ENCODE data around the gene WNT11.
"Not testable (repeated sequence)": the region's sequence is repeated elsewhere in the genome, so short reads cannot be mapped to it uniquely, and the experiment has no call there.

Gene WNT11

DNA sequence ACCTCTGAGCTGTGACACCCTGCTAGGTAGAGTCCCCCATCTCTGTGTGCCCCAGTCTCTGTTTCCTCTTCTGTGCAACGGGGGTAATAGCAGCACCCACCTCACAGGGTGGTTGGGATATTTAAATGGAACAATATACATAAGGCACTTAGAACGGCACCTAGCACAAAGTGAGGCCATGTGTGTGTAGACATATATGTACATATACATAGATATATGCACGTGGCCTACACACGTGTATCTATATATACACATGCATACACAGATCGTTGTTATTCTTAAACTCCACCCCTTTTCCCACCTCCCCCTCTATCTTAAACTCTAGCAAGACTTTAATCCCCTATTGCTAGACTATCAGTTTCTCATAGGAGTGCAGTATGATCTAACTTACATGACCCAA lies 2.4 kb downstream of the WNT11 start:
- Mint-ChIP-seq H3K4me1 (peaks cover 41% of the 10 kb centered on the region), H3K27me3 (peaks cover 67% of the 10 kb centered on the region), H3K36me3 (no peaks in the 10 kb centered on the region), H3K27ac (no peak overlapping the region), H3K9me3 (no peaks in the 10 kb centered on the region), H3K4me3 (no peak overlapping the region)
- no peak for ATAC-seq

DNA sequence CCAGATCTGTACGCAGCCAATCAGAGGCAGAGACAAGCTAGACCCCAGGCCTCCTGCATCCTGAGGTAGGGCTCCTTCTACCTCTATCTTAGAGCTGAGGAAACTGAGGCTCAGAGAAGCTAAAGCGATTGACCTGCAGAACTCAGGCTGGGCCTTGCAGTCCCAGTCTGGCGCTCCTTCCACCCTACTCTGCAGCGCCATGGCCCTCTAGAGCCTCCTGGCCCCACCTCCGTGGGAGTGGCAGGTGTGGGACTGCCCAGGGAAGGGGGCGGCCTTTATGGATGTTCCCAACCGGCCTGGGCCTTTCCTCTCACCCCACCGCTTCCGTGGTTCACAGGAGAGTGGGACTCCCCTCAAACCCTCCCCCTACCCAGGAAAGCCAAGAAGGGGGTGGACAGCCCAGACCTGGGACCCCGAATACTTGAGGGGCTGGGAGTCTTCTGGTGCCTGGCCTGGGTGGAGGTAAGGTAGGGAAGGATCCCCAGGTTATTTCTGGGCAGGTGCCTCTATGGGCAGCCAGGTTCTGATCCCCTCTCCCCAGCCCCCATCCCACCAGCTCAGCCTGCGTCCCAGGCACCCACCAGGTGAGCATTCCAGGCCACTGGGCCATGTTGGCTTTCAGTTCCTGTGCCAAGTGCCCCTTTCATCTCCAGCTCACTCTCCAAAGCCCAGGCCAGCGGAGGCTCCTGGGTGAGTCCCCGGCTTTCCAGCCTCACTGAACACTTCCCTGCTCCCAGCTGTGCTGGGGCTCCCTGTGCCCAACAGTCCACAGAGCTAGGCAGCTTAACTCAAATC lies 3.0 kb downstream of the WNT11 start:
- ATAC-seq: no peak
- Mint-ChIP-seq H3K9me3 (no peaks in the 10 kb centered on the region), H3K4me1 (peaks cover 37% of the 10 kb centered on the region), H3K27me3 (peaks cover 67% of the 10 kb centered on the region), H3K27ac (no peak overlapping the region), H3K36me3 (no peaks in the 10 kb centered on the region), H3K4me3 (no peak overlapping the region)

DNA sequence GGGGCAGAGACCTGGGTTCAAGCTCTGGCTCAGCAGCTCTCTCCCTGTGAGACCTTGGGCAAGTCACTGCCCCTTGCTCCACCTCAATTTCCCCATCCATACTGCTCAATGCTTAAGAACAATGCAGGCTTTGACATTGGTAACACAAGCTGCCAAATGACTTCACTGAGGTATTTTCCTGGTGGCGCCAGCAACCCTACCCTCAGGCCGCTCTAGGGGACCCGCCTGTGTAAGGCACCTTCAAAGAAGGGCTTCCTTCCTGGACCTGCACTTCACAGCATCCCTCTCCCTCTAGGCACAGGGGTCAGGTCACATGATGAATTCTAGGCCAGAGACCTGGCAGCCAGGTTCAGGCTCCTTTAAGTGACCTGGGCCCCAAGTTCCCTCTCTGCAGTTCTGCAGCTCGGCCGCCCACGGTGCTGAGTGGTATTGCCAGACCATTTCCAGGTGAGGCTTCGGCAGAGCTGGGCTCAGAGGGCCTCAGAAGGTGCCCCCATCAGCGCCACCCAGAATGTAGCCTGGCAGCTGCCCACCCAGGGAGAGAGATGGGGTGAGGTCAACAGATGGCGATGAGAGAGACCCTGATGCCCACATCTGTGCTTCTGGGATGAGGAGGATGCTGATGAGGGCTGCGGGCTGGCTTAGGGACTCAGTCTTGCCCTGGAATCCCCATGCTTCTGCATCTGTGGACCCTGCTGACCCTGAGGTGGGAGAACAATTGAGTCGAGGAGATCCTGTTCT lies 4.5 kb downstream of the WNT11 start:
- no peaks in the 10 kb centered on the region for H3K36me3 Mint-ChIP-seq
- no peak overlapping the region for H3K4me3 Mint-ChIP-seq
- ATAC-seq: no peak
- no peak overlapping the region for H3K27ac Mint-ChIP-seq
- peaks cover 25% of the 10 kb centered on the region for H3K4me1 Mint-ChIP-seq
- H3K27me3 Mint-ChIP-seq: peaks cover 62% of the 10 kb centered on the region
- no peaks in the 10 kb centered on the region for H3K9me3 Mint-ChIP-seq

DNA sequence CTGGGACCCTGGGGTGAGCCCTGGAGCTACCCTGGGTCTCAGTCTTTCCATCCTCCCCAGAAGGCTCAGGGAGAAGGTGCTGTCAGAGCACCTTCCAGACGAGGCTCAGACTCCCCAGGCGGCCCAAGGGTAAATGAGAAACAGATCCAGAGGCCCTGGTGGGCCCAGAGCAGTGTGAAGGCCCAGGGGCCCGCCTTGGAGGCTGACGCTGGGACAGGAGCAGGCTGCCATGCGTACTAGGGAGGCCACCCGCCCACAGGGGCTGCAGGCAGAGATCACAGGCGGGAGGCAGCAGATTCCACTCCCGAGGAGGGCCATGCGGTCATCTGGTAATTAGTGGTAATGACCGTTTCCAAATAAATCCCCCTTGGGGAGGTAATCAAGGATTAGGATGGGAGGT lies 5.2 kb downstream of the WNT11 start:
- Mint-ChIP-seq H3K36me3 (no peaks in the 10 kb centered on the region), H3K27me3 (peaks cover 56% of the 10 kb centered on the region), H3K9me3 (no peaks in the 10 kb centered on the region), H3K4me3 (no peak overlapping the region), H3K27ac (peak overlapping the region; percentile 67), H3K4me1 (peaks cover 18% of the 10 kb centered on the region)
- no peak for ATAC-seq

DNA sequence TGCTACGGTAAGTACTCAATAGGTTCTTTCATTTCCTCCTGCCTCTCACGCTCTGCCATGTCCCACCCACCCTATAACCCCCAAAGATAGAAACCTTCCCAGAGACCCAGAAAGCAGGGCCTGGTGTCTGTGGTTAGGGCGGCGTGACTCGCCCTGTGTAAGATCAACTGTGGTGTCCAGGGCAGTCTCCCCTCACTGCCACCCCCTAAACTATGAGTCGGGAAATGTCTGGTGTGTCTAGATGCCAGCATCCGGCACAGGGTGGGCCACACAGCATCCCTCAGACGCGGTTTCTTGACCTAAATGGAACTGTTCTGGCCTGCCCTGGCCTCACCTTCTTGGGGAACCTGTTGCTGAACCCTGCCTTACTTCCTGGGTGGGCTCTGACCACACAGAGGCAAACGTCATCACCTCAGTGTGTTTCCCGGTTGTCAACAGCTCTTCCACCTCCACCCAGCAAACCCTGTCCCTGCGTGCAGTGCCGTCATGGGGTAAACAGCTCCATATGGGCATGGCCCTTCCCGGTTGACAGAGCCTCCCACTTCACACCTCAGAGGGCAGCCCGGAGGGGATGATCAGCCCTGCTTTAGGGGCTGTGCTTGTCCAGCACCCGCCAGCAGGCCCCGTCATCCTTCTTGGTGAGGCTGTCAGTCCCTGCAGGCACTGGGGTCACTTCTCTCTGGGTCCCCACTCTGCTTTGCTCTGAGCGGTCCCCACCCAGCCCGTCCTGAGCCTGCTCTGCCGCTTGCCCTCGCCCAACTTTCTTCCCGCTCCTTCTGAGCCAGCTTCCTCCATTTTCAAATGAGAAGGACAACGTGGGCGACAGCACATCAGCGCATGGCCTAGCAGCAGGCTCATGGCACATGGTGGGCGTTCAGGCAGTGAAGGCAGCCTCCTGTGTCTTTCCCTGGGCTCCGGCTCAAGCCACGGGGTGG lies 6.0 kb downstream of the WNT11 start:
- no peaks in the 10 kb centered on the region for H3K36me3 Mint-ChIP-seq
- H3K27me3 Mint-ChIP-seq: peaks cover 48% of the 10 kb centered on the region
- H3K4me3 Mint-ChIP-seq: no peak overlapping the region
- peak; percentile 51 for ATAC-seq
- H3K4me1 Mint-ChIP-seq: peaks cover 10% of the 10 kb centered on the region
- no peaks in the 10 kb centered on the region for H3K9me3 Mint-ChIP-seq
- peak overlapping the region; percentile 67 for H3K27ac Mint-ChIP-seq

DNA sequence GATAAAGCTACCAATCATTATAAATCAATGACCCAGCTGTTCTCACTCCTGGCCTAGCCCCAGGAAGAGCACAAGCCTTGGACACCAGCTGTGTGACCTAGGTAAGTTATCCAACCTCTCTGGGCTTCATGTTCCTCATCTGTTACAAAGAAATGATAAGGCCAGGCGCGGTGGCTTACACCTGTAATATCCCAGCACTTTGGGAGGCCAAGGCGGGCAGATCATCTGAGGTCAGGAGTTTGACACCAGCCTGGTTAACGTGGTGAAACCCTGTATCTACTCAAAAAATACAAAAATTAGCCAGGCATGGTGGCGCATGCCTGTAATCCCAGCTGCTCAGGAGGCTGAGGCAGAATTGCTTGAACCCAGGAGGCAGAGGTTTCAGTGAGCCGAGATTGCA lies 7.6 kb downstream of the WNT11 start:
- H3K4me3 Mint-ChIP-seq, ATAC-seq, H3K36me3 Mint-ChIP-seq, H3K9me3 Mint-ChIP-seq, H3K27ac Mint-ChIP-seq, H3K4me1 Mint-ChIP-seq: not testable (repeated sequence)
- H3K27me3 Mint-ChIP-seq: peaks cover 32% of the 10 kb centered on the region

DNA sequence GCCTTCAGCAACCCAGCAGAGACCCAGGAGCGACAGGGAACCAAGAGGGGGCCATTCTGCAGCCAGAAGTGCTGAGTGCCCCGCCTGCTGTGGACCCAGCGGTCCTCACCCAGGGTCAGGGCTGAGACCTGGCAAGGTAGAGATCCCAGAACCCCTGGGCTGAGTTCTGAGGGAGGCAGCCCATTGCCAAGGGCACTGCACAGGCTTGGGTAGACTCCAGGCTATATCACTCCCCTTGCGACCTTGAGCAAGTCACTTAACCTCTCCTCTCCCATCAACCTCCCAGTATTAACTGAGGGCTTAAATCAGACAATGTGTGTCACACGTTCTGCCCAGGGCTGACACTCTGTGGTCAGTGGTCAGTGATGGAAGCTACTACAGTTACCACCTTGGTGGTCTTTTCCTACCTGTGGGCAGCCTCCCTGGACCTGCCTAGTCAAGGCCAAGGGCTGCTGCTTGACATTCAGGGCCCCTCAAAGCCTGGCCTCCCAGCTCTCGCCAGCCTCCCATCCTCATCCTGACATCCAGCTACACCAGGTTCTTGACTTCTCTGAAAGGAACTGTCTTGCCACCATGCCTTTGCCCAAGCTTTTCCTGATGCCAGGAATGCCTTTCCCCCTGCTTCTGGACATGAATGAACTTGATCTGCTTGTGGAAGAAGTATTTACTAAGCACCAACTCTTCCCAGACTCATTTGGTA lies 8.2 kb downstream of the WNT11 start:
- H3K4me1 Mint-ChIP-seq: peaks cover 9% of the 10 kb centered on the region
- no peak for ATAC-seq
- H3K9me3 Mint-ChIP-seq: no peaks in the 10 kb centered on the region
- H3K4me3 Mint-ChIP-seq: no peak overlapping the region
- H3K27me3 Mint-ChIP-seq: peaks cover 27% of the 10 kb centered on the region
- no peaks in the 10 kb centered on the region for H3K36me3 Mint-ChIP-seq
- no peak overlapping the region for H3K27ac Mint-ChIP-seq

DNA sequence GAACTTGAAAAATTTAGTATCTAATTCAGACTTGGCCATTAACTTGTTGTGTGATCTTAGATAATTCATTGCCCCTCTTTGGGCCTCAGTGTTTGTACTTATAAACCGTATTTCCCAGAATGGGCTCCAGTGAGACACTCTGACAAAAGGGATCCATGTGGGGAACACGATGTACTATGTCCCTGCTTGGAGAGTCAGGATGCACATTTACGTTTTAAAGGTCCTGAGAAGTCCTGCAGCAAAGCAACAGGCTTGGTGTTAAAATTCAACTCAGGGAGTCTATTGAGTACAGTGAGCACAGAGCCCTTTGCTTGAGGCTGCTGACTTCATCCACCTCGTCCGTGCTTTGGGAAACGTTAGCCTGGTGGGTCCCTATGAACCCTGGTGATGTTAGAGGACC lies 9.0 kb downstream of the WNT11 start:
- Mint-ChIP-seq H3K9me3 (no peaks in the 10 kb centered on the region), H3K27me3 (peaks cover 27% of the 10 kb centered on the region)
- no peak for ATAC-seq

DNA sequence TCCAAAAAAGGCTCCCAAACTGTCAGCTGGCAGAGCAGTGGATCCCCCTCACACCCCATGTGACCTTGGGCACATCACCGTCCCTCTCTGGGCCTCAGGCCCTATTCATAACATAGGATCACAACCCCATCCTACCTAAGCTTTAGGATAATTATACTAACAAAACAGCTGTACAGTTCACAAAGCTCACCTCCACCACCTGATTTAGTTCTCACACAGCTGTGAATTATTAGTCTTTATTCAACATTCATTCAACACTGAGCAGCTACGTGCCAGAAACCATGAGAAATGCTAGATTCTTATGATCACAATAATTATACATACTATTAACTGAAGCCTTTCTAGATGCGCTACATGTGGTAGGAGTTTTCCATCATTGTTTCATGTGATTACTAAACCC lies 9.5 kb downstream of the WNT11 start:
- ATAC-seq: no peak
- H3K9me3 Mint-ChIP-seq: no peaks in the 10 kb centered on the region
- no peak overlapping the region for H3K27ac Mint-ChIP-seq
- H3K4me3 Mint-ChIP-seq: no peak overlapping the region
- no peaks in the 10 kb centered on the region for H3K36me3 Mint-ChIP-seq
- peaks cover 27% of the 10 kb centered on the region for H3K27me3 Mint-ChIP-seq
- peaks cover 9% of the 10 kb centered on the region for H3K4me1 Mint-ChIP-seq

More for the DNA sequence above, 9.0 kb downstream of the WNT11 start:
- Mint-ChIP-seq H3K36me3 (no peaks in the 10 kb centered on the region), H3K27ac (no peak overlapping the region), H3K4me1 (peaks cover 9% of the 10 kb centered on the region), H3K4me3 (no peak overlapping the region)

DNA sequence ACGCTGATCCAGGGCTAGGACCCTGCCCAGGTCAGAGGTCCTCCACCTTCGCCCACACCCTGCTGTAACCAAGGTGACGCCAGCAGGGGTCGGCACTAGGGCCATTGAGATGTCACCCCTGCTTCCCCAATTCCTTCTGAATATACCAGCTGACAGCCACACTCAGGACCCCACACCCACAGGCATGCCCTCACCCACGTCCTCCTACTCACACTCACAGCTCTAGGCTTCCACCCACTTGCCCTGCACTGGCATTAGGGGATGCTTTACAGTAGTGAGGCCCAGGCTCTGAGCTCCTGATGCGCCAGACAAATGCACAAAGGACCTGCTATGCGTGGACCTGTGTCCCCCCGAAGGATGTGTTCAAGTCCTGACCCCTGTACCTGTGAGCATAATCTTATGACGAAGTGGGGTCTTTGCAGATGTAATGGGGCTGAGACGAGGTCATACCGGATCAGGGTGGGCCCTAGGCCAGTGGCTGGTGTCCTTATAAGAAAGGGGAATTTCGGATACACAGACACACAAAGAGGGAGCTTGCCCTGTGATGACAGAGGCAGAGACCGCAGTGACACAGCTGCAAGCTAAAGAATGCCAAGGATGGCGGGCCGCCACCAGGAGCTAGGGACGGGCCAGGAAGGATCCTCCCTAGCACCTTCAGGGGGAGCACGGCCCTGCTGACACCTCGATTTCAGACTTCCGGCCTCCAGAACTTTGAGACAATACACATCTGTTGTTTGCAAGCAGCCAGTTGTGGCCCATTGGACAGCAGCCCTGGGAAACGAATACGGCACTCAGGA lies 11.2 kb downstream of the WNT11 start:
- H3K27ac Mint-ChIP-seq: no peak overlapping the region
- peaks cover 24% of the 10 kb centered on the region for H3K27me3 Mint-ChIP-seq
- no peak overlapping the region for H3K4me3 Mint-ChIP-seq
- no peaks in the 10 kb centered on the region for H3K4me1 Mint-ChIP-seq
- ATAC-seq: no peak
- no peaks in the 10 kb centered on the region for H3K36me3 Mint-ChIP-seq
- no peaks in the 10 kb centered on the region for H3K9me3 Mint-ChIP-seq

DNA sequence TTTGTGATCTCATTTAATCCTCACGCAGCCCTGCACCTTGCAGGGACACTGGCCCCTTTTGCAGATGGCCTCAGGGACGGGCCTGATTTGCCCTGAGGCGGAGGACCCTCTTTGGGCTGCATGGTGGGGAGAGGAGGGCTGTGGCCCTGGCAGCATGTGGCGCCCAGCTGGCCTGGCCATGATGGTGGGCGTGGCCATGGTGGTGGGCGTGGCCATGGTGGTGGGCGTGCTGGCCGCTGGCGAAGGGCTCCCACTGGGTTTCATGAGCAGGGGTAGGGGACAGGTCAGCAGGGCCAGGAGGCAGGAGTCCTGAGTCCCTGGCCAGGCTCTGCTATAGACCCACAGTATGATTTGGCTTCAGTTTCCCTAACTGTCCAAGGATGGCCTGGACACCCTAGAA lies 13.1 kb downstream of the WNT11 start:
- no peak for ATAC-seq
- no peak overlapping the region for H3K4me3 Mint-ChIP-seq
- H3K27me3 Mint-ChIP-seq: peaks cover 24% of the 10 kb centered on the region
- H3K4me1 Mint-ChIP-seq: no peaks in the 10 kb centered on the region
- no peaks in the 10 kb centered on the region for H3K9me3 Mint-ChIP-seq
- no peaks in the 10 kb centered on the region for H3K36me3 Mint-ChIP-seq
- no peak overlapping the region for H3K27ac Mint-ChIP-seq

DNA sequence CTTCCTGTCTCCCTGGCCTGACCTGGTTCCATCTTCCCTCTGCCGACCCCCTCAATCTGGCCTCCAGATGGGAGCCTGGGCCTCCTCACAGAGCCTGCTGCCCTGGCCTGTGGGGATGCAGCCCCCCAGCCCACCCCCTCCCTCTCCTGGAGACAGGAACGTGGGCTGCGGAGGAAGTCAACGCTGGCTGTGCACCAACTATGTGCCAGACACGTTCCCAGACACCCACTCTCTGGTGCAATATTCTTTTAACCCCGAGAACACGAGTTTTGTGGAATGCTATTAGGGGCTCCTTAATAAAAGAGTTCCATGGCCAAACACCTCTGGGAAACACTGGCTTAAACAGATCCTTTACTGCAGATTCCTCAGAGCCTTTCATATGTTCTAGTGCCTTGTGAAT lies 15.9 kb downstream of the WNT11 start:
- H3K9me3 Mint-ChIP-seq: no peaks in the 10 kb centered on the region
- H3K4me3 Mint-ChIP-seq: no peak overlapping the region
- no peaks in the 10 kb centered on the region for H3K36me3 Mint-ChIP-seq
- H3K27me3 Mint-ChIP-seq: peaks cover 31% of the 10 kb centered on the region
- H3K27ac Mint-ChIP-seq: no peak overlapping the region
- no peak for ATAC-seq
- no peaks in the 10 kb centered on the region for H3K4me1 Mint-ChIP-seq

DNA sequence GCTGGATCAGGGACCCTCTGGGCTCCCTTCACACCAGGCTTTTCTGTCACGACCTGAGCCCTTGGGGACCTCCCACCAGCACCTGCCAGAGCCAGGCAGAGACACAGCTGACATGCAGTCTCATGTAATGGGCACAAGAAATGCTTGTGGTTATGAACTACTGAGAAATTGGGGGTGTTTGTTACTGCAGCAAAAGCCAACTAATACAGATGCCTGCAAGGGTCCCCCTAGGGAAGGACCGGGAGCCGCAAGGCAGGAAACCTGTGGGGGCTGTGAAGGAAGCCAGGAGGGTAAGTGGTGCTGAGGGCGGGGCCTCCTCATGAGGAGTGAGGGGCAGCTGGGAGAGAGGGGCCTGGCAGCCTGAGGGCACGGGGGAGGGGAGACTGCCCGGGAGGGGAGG lies 16.6 kb downstream of the WNT11 start:
- Mint-ChIP-seq H3K4me1 (no peaks in the 10 kb centered on the region), H3K27me3 (peaks cover 38% of the 10 kb centered on the region)

DNA sequence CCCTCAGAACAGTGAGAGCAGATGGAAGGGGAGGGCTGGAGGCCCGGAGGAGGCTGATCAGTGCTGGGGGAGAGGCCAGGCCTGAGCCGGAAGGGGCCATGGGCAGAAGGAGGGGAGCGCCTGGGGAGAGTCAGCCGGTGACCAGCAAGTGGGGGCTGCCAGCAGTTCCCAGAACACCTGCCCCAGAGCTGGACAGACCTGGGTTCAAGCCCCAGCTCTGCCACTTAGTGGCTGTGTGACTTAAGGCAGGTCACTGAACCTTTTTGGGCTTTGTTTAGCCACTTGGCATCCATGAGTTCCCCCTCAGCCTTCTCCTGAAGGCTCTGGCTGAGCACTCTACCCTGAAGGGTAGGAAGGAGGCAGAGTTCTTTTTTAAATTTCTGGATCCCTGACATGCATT lies 17.4 kb downstream of the WNT11 start:
- Mint-ChIP-seq H3K36me3 (no peaks in the 10 kb centered on the region), H3K9me3 (no peaks in the 10 kb centered on the region), H3K4me1 (no peaks in the 10 kb centered on the region), H3K27ac (no peak overlapping the region), H3K4me3 (no peak overlapping the region), H3K27me3 (peaks cover 38% of the 10 kb centered on the region)
- ATAC-seq: no peak

More for the DNA sequence above, 16.6 kb downstream of the WNT11 start:
- Mint-ChIP-seq H3K9me3 (no peaks in the 10 kb centered on the region), H3K36me3 (no peaks in the 10 kb centered on the region), H3K4me3 (no peak overlapping the region), H3K27ac (no peak overlapping the region)
- no peak for ATAC-seq
